Fibroblast of mammary gland (primary cell): ENCODE measurements around the gene PRKCB.
"Not testable (repeated sequence)": the region's sequence is repeated elsewhere in the genome, so short reads cannot be mapped to it uniquely, and the experiment has no call there.

Source experiments
- DNase-seq: peaks from one replicate; pipeline ENCODE4 v3.0.0-alpha.2; 2010; ENCODE audit warnings: low read depth
- H3K4me3 ChIP-seq: 2 replicates; pipeline ENCODE4 v1.5.1; 2011; ENCODE audit warnings: low read depth, mild to moderate bottlenecking, low read length, moderate library complexity; ENCODE audit not compliant: control insufficient read depth
- CTCF ChIP-seq: conservative IDR thresholded peaks from 2 replicates; pipeline ENCODE4 v1.5.1; 2011; ENCODE audit warnings: low read depth, low read length, inconsistent platforms; ENCODE audit not compliant: control insufficient read depth, insufficient read depth

PRKCB gene

GRCh38 chr16:24221219-24221618, 385.4 kb downstream of the PRKCB start:
- no peak for TF ChIP-seq CTCF
- no peak overlapping the region for H3K4me3 ChIP-seq
- no peak for DNase-seq

GRCh38 chr16:24228514-24228913, 392.7 kb downstream of the PRKCB start:
- no peak overlapping the region for H3K4me3 ChIP-seq
- no peak for TF ChIP-seq CTCF
- no peak for DNase-seq

GRCh38 chr16:24232936-24233335, 397.2 kb downstream of the PRKCB start:
- TF ChIP-seq CTCF, result no peak

GRCh38 chr16:24234737-24235136, 399.0 kb downstream of the PRKCB start:
- no peak for DNase-seq
- H3K4me3 ChIP-seq, result no peak overlapping the region
- no peak for TF ChIP-seq CTCF

More at GRCh38 chr16:24232936-24233335, 397.2 kb downstream of the PRKCB start:
- H3K4me3 ChIP-seq, result no peak overlapping the region
- DNase-seq, result no peak

GRCh38 chr16:24235806-24236205, 400.0 kb downstream of the PRKCB start:
- DNase-seq, result no peak
- no peak for TF ChIP-seq CTCF
- no peak overlapping the region for H3K4me3 ChIP-seq

- DNase-seq, H3K4me3 ChIP-seq: not testable (repeated sequence)
Observed at GRCh38 chr16:24238846-24239245, 403.1 kb downstream of the PRKCB start.

- TF ChIP-seq CTCF, result no peak
- no peak for DNase-seq
- H3K4me3 ChIP-seq, result no peak overlapping the region
Observed at GRCh38 chr16:24246911-24247607, 411.3 kb downstream of the PRKCB start.
